KOPT-K1 (cell line): Measurements from ENCODE around the gene TMEM14B.

Experiments used
- H3K27ac ChIP-seq: fragments of 200-600 bp; sonication (generic); 2 replicates; pipeline ENCODE4 v1.5.1; 2016; ENCODE audit warnings: antibody characterized with exemption, mild to moderate bottlenecking, low read depth, low read length; ENCODE audit not compliant: poor library complexity, severe bottlenecking
- H3K36me3 ChIP-seq: fragments of 200-600 bp; sonication (generic); 2 replicates; pipeline ENCODE4 v1.5.1; 2017; ENCODE audit warnings: antibody characterized with exemption, mild to moderate bottlenecking, low read length, moderate library complexity; ENCODE audit not compliant: insufficient read depth
- H3K9me3 ChIP-seq: fragments of 200-600 bp; sonication (generic); 2 replicates; pipeline ENCODE4 v1.5.1; 2017; ENCODE audit warnings: antibody characterized with exemption, low read length, mild to moderate bottlenecking; ENCODE audit not compliant: insufficient read depth, poor library complexity, severe bottlenecking

TMEM14B gene

DNA sequence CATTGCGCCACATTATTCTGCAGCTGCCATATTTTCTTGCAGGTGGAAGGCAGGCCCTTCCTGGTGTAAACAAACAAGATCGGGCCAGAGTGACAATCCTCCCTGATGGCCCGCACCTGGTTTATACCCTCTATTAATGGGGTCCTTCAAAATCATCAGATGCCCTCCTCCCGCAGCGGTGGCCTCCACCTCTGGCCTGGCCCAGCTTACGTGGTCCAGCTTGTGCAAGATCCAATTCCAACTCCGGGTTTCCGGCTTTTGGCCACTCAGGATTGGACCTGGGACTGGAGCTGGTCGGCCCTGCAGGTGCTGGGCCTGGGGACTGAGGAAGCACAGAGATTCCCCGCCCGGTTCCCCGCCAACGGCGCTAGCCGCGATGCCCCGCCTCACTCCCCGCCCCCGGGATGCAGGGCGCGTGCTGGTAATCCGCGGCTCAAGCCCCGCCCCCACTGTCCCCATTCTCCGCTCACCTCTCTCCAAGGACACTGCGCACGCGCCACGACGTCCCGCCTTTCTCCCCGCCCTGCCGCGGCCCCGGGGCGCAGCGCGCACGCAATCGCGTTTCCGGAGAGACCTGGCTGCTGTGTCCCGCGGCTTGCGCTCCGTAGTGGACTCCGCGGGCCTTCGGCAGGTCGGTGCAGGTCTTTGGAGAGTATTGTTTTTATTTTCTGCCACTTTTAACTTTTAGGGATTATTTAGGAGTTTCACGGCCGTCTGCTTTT lies at the start of gene TMEM14B:
TMEM14B (plus strand) TSS at position 555 of the 722 bp plus-strand sequence. CDS start 1,441 bp downstream, outside the sequence.
- Histone ChIP-seq H3K9me3 (no peaks in the 10 kb centered on the region), H3K27ac (peak within 1 kb of the TSS; percentile 92), H3K36me3 (peaks cover 28% of the 10 kb centered on the region)

DNA sequence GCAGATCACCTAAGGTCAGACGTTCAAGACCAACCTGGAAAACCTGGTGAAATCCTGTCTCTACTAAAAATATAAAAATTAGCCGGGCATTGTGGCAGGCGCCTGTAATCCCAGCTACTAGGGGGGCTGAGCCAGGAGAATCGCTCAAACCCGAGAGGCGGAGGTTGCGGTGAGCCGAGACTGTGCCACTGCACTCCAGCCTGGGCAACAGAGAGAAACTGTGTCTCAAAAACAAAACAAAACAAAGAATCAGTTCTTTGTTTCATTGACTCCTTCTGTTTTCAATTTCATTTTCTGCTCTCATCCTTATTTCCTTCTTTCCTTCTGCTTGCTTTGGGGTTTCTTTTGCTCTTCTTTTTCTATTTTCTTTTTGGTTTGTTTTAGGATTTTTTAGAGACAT lies 33.6 kb upstream of the TMEM14B start:
- Histone ChIP-seq H3K36me3 (peaks cover 19% of the 10 kb centered on the region), H3K27ac (no peak overlapping the region), H3K9me3 (peaks cover 13% of the 10 kb centered on the region)

DNA sequence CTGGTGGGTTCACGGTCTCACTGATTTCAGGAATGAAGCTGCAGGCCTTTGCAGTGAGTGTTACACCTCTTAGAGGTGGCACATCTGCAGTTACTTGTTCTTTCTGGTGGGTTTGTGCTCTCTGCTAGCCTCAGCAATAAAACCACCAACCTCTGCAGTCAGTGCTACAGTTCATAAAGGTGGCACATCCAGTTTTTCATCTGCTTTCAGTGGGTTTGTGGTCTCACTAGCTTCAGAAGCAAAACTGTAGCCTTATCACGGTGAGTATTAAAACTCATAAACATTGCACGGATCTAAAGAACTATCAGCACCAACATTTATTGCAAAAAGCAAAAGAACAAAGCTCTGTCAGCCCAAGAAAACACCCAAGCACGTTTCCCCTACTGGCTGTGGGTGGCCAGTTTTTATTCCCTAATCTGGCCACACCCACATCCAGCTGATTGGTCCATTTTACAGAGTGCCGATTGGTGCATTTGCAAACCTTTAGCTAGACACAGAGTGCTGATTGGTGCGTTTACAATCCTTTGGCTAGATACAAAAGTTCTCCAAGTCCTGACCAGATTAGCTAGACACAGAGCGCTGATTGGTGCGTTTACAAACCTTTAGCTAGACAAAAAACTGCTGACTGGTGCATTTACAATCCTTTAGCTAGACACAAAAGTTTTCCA lies 28.2 kb upstream of the TMEM14B start:
- Histone ChIP-seq H3K27ac (peak overlapping the region; percentile 97), H3K9me3 (peaks cover 18% of the 10 kb centered on the region), H3K36me3 (no peaks in the 10 kb centered on the region)

DNA sequence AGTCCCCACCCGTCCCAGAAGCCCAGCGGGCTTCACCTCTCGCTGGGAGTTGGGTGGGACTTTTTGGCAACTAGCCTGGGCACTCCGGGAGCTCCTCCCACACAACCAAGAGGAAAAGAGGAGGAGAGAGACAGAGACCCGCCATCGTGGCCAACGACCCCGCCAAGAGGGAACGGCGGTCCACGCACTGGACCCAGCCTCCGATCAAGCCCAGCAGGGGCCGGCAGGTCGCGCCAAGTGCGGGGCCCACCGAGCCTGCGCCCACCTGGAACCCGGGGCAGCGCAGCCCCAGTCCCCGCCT lies 27.7 kb upstream of the TMEM14B start:
- Histone ChIP-seq H3K36me3 (0 out of 2 replicates have a peak, but pooled peaks cover 1% of the 10 kb centered on the region), H3K27ac (peak overlapping the region; percentile 97), H3K9me3 (peaks cover 18% of the 10 kb centered on the region)

GRCh38 chr6:10720265-10720959 lies 27.2 kb upstream of the TMEM14B start:
- H3K27ac ChIP-seq, result peak overlapping the region; percentile 97
- 0 out of 2 replicates have a peak, but pooled peaks cover 6% of the 10 kb centered on the region for H3K36me3 ChIP-seq
- peaks cover 18% of the 10 kb centered on the region for H3K9me3 ChIP-seq

DNA sequence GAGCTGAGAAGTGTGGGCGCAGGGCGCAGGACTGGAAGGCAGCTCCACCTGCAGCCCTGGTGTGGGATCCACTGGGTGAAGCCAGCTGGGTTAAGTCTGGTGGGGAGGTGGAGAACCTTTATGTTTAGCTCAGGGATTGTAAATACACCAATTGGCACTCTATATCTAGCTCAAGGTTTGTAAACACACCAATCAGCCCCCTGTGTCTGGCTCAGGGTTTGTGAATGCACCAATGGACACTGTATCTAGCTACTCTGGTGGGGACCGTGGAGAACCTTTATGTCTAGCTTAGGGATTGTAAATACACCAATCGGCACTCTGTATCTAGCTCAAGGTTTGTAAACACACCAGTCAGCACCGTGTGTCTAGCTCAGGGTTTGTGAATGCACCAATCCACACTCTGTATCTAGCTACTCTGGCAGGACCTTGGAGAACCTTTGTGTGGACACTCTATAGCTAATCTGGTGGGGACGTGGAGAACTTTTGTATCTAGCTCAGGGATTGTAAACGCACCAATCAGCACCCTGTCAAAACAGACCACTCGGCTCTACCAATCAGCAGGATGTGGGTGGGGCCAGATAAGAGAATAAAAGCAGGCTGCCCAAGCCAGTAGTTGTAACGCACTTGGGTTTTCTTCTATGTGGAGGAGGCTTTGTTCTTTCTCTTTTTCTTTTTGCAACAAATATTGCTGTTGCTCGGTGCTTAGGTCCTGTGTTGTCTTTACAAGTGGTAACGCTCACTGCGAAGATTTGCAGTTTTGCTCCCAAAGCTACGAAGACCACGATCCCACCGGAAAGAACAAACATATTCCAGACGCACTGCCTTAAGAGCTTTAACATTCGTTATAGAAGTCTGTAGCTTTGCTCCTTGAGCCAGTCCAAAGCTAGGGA lies 26.4 kb upstream of the TMEM14B start:
- Histone ChIP-seq H3K9me3 (peaks cover 18% of the 10 kb centered on the region), H3K36me3 (peaks cover 14% of the 10 kb centered on the region; the same call in 1 of the 2 replicates), H3K27ac (peak overlapping the region; percentile 97)

GRCh38 chr6:10721850-10722569 lies 25.6 kb upstream of the TMEM14B start:
- Histone ChIP-seq H3K27ac (peak overlapping the region; percentile 97), H3K9me3 (peaks cover 18% of the 10 kb centered on the region)

DNA sequence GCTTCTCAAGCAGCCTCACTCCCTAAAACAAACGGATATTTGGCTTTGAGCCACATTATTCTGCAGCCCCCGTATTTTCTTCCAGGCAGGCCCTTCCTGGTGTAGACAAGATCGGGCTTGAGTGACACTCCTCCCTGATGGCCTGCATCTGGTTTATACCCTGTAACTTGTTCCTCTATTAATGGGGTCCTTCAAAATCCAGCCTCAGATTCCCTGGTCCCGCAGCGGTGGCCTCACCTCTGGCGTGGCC lies 25.1 kb upstream of the TMEM14B start:
- Histone ChIP-seq H3K36me3 (peaks cover 15% of the 10 kb centered on the region; the same call in 1 of the 2 replicates), H3K9me3 (peaks cover 18% of the 10 kb centered on the region), H3K27ac (peak overlapping the region; percentile 97)

More at GRCh38 chr6:10721850-10722569, 25.6 kb upstream of the TMEM14B start:
- peaks cover 15% of the 10 kb centered on the region; the same call in 1 of the 2 replicates for H3K36me3 ChIP-seq

GRCh38 chr6:10722820-10723566 lies 24.6 kb upstream of the TMEM14B start, which contains the start of gene TMEM14C:
Gene TMEM14C, plus strand, starts transcription at chr6:10723070. Its CDS starts 1,544 bp downstream, at chr6:10724614.
- H3K36me3 ChIP-seq, result peaks cover 16% of the 10 kb centered on the region; the same call in 1 of the 2 replicates
- H3K9me3 ChIP-seq, result peaks cover 14% of the 10 kb centered on the region
- H3K27ac ChIP-seq, result peak within 1 kb of the TSS; percentile 97

- Histone ChIP-seq H3K36me3 (peaks cover 22% of the 10 kb centered on the region), H3K27ac (peak overlapping the region; percentile 97), H3K9me3 (peaks cover 9% of the 10 kb centered on the region)
Observed at GRCh38 chr6:10723567-10723881, 24.1 kb upstream of the TMEM14B start.

DNA sequence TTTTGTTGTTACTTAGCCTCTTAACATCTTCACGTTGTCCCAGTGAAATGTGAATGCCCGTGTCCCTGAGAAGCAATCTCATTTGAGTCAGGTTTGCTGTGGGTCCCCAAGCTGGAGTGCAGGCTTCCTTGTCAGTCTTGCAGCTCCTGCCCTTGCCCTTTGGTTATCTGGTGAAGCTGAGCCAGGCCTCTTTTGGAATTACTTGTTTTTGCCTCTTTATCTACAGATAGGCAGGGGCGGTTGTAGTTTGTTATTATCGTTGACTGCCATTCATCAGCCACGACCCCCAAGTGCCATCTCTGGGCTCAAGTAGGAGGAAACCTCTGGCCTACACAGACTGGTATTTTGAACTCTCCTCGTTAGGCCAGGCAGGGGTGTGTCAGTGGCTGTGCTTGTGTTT lies 22.6 kb upstream of the TMEM14B start:
- peaks cover 35% of the 10 kb centered on the region for H3K36me3 ChIP-seq

DNA sequence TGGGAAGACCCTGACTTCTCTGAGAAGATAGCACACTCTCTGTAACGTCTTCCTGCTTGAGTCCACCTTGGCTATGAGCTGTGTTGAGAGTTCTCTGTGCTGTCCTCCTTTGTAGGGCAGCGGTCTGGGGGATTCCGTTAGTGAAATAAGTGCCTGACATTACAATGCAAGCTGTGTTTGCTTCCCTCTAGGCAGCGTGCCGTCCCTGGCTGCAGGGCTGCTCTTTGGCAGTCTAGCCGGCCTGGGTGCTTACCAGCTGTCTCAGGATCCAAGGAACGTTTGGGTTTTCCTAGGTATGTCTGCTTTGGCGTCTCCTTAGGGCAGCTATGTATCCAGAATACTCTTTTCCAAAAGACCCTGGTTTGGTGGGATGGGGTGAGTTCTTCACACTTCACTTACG lies 21.9 kb upstream of the TMEM14B start:
- peaks cover 41% of the 10 kb centered on the region for H3K36me3 ChIP-seq
- no peaks in the 10 kb centered on the region for H3K9me3 ChIP-seq
- H3K27ac ChIP-seq, result no peak overlapping the region

More for the DNA sequence above, 22.6 kb upstream of the TMEM14B start:
- Histone ChIP-seq H3K9me3 (no peaks in the 10 kb centered on the region), H3K27ac (no peak overlapping the region)

- no peaks in the 10 kb centered on the region for H3K9me3 ChIP-seq
- no peak overlapping the region for H3K27ac ChIP-seq
- H3K36me3 ChIP-seq, result peaks cover 59% of the 10 kb centered on the region
Observed at GRCh38 chr6:10730254-10730653, 17.4 kb upstream of the TMEM14B start.
